Peyer's patch (tissue), 4 donors: ENCODE data around the gene PITPNM1. TPM values are rescaled to one million over a fixed set of nuclear protein-coding genes. Genes with fewer than 3 reads are reported as not detected.

Source experiments
- DNase-seq, 3 donors: peaks; one replicate each; pipeline ENCODE4 v3.0.0-alpha.2; 2017 to 2019
- H3K27ac ChIP-seq, 4 donors: fragments of 200-600 bp; sonication (generic); one replicate each; pipeline ENCODE4 v1.5.1; 2016 to 2019
- H3K27me3 ChIP-seq, 2 donors: fragments of 200-600 bp; sonication (generic); one replicate each; pipeline ENCODE4 v1.5.1; 2019
- H3K36me3 ChIP-seq, 3 donors: fragments of 200-600 bp; sonication (generic); one replicate each; pipeline ENCODE4 v1.5.1; 2016 to 2019
- H3K4me1 ChIP-seq, 4 donors: fragments of 200-600 bp; sonication (generic); one replicate each; pipeline ENCODE4 v1.5.1; 2016 to 2019
- H3K4me3 ChIP-seq, 4 donors: fragments of 200-600 bp; sonication (generic); 1 replicate in 3 of 4; 2 replicates in 1 of 4; pipeline ENCODE4 v1.5.1; 2016 to 2019; ENCODE audit warnings: mild to moderate bottlenecking in 1 of 4
- H3K9me3 ChIP-seq, 4 donors: fragments of 200-600 bp; sonication (generic); one replicate each; pipeline ENCODE4 v1.5.1; 2016 to 2019; ENCODE audit warnings: mild to moderate bottlenecking in 1 of 4
- CTCF ChIP-seq, 6 experiments: fragments of 450-650 bp in 4 of 6; fragments of 200-600 bp in 2 of 6; sonication (generic) in 1 of 6; IDR thresholded peaks; one replicate each; pipeline ENCODE4 v1.5.1; 2017 to 2019; ENCODE audit warnings: antibody characterized with exemption in 6 of 6, mild to moderate bottlenecking in 3 of 6, moderate library complexity in 1 of 6
- POLR2A ChIP-seq, 2 donors: fragments of 450-650 bp; IDR thresholded peaks; one replicate each; pipeline ENCODE4 v1.5.1; 2017; ENCODE audit warnings: antibody characterized with exemption in 2 of 2, mild to moderate bottlenecking in 2 of 2, moderate library complexity in 2 of 2
- total RNA-seq, 4 donors: library from RNA; depleted of rRNA; stranded (reverse); fragments of >200 nt; gene quantifications; one replicate each; pipeline ENCODE4 v1.1.0, GENCODE V29; 2016

The PITPNM1 gene
- total RNA-seq, 4 donors from 2014 or later, result 94.4 to 126 (median 109) TPM

- H3K4me3 ChIP-seq, result no peak overlapping the region
- no peak for DNase-seq
- no peaks in the 10 kb centered on the region for H3K27me3 ChIP-seq
- H3K9me3 ChIP-seq, result no peaks in the 10 kb centered on the region
- TF ChIP-seq CTCF (IDR thresholded peaks at IDR 0.05) (no peak), POLR2A (IDR thresholded peaks at IDR 0.05) (no peak)
- no peak overlapping the region for H3K27ac ChIP-seq
- H3K4me1 ChIP-seq, result peaks cover 0 to 10% (median 0%) of the 10 kb centered on the region in 4 donors
- no peaks in the 10 kb centered on the region for H3K36me3 ChIP-seq
Observed at GRCh38 chr11:67543585-67543984, 38.4 kb upstream of the PITPNM1 start.

GRCh38 chr11:67542971-67543370 lies 37.8 kb upstream of the PITPNM1 start:
- no peak for DNase-seq
- Histone ChIP-seq H3K27ac (no peak overlapping the region), H3K27me3 (no peaks in the 10 kb centered on the region), H3K4me3 (no peak overlapping the region), H3K4me1 (peaks cover 0 to 10% (median 0%) of the 10 kb centered on the region in 4 donors), H3K9me3 (no peaks in the 10 kb centered on the region), H3K36me3 (no peaks in the 10 kb centered on the region)
- TF ChIP-seq POLR2A (IDR thresholded peaks at IDR 0.05) (no peak), CTCF (IDR thresholded peaks at IDR 0.05) (no peak)

GRCh38 chr11:67542169-67542568 lies 37.0 kb upstream of the PITPNM1 start:
- H3K4me1 ChIP-seq, result peaks cover 0 to 10% (median 0%) of the 10 kb centered on the region in 4 donors
- H3K27ac ChIP-seq, result no peak overlapping the region
- TF ChIP-seq POLR2A (IDR thresholded peaks at IDR 0.05), result no peak
- no peak for TF ChIP-seq CTCF (IDR thresholded peaks at IDR 0.05)
- no peaks in the 10 kb centered on the region for H3K9me3 ChIP-seq
- no peak overlapping the region for H3K4me3 ChIP-seq
- no peaks in the 10 kb centered on the region for H3K27me3 ChIP-seq
- H3K36me3 ChIP-seq, result no peaks in the 10 kb centered on the region
- no peak for DNase-seq

GRCh38 chr11:67541198-67541597 lies 36.0 kb upstream of the PITPNM1 start:
- Histone ChIP-seq H3K27ac (no peak overlapping the region), H3K4me1 (peaks cover 0 to 10% (median 0%) of the 10 kb centered on the region in 4 donors), H3K9me3 (no peaks in the 10 kb centered on the region), H3K4me3 (no peak overlapping the region), H3K27me3 (no peaks in the 10 kb centered on the region), H3K36me3 (no peaks in the 10 kb centered on the region)
- TF ChIP-seq POLR2A (IDR thresholded peaks at IDR 0.05) (no peak), CTCF (IDR thresholded peaks at IDR 0.05) (no peak)
- DNase-seq, result no peak

- TF ChIP-seq CTCF (IDR thresholded peaks at IDR 0.05) (no peak), POLR2A (IDR thresholded peaks at IDR 0.05) (no peak)
- H3K36me3 ChIP-seq, result no peaks in the 10 kb centered on the region
- DNase-seq, result no peak
- H3K4me1 ChIP-seq, result peaks cover 0 to 2% (median 0%) of the 10 kb centered on the region in 4 donors
- H3K9me3 ChIP-seq, result no peaks in the 10 kb centered on the region
- H3K27me3 ChIP-seq, result no peaks in the 10 kb centered on the region
- H3K4me3 ChIP-seq, result no peak overlapping the region
- no peak overlapping the region for H3K27ac ChIP-seq
Observed at GRCh38 chr11:67539550-67539949, 34.4 kb upstream of the PITPNM1 start.
